Brain microvascular endothelial cell (primary cell): ENCODE measurements around the gene EFNA5.
A peak's percentile ranks its signal among the peaks of the same experiment; 100 is the strongest.

Source experiments
- DNase-seq: peaks from one replicate; pipeline ENCODE4 v3.0.0-alpha.2; 2020
- H3K27ac ChIP-seq: fragments of 250-450 bp; sonication (Bioruptor Pico); 2 replicates; pipeline ENCODE4 v1.5.1; 2020; ENCODE audit warnings: mild to moderate bottlenecking, moderate library complexity
- H3K27me3 ChIP-seq: fragments of 250-450 bp; sonication (Bioruptor Pico); replicated peaks from 2 replicates; pipeline ENCODE4 v1.5.1; 2020; ENCODE audit warnings: mild to moderate bottlenecking
- H3K36me3 ChIP-seq: fragments of 250-450 bp; sonication (Bioruptor Pico); replicated peaks from 2 replicates; pipeline ENCODE4 v1.5.1; 2020; ENCODE audit warnings: mild to moderate bottlenecking
- H3K4me3 ChIP-seq: 2 replicates; pipeline ENCODE4 v1.5.1; 2011; ENCODE audit warnings: low read depth, mild to moderate bottlenecking, control low read depth, low read length, moderate library complexity
- in situ Hi-C: cut with HindIII; loops from 2 replicates; pipeline ENCODE4 v1.10.0; 2017; ENCODE audit warnings: low sequenced_read_pairs, low pct_ligation_motif_present
- TF ChIP-seq, protein P1 (sequence below): IDR thresholded peaks from 2 replicates; pipeline ENCODE4 v1.5.1; 2011; ENCODE audit warnings: low read depth, mild to moderate bottlenecking, moderate library complexity, low read length, control low read depth, inconsistent platforms; ENCODE audit errors: missing control alignments

Gene EFNA5

DNA sequence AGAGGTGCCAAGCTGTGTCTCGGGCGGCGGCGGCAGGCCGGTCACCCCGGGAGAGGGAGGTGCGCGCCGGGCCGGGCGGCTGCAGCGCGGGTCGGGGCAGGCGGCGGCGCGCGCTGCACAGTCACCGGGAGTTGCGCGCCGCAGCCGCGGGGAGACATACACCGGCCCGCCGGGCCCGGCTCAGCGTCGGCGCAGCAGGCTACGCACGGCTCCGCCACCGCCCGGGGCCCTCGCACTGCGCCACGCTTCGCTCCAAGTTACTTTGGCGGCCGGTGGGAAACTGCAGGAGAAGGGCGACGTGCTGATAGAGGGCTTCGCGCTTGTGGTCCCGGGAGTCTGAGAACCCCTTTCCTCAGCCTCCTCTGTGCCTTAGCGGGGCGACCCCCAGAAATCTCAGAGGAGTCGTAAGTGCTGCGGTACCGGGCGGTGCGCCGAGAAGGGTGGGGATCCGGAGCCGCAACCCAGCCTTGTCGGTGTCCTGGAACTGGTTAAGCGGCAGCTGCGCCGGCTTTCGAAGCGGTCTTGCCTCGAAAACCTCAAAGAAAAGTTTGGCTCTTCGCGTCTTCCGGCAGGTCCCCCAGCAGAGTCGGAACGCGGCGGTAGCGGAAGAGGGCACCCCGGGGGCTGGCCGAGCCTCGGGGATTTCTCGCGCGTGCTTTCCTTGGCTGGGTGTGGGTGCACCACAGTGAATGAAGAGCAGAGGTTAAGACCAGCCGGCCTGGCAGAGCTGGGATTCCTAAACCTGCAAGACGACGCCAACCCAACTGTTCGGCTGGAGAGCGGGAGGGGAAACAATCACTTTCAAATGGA is at the start of gene EFNA5:
Gene EFNA5 (minus strand): TSS at position 6 of the 810 bp plus-strand sequence.
- peak; percentile 37 for DNase-seq
- TF ChIP-seq, protein P1, sequence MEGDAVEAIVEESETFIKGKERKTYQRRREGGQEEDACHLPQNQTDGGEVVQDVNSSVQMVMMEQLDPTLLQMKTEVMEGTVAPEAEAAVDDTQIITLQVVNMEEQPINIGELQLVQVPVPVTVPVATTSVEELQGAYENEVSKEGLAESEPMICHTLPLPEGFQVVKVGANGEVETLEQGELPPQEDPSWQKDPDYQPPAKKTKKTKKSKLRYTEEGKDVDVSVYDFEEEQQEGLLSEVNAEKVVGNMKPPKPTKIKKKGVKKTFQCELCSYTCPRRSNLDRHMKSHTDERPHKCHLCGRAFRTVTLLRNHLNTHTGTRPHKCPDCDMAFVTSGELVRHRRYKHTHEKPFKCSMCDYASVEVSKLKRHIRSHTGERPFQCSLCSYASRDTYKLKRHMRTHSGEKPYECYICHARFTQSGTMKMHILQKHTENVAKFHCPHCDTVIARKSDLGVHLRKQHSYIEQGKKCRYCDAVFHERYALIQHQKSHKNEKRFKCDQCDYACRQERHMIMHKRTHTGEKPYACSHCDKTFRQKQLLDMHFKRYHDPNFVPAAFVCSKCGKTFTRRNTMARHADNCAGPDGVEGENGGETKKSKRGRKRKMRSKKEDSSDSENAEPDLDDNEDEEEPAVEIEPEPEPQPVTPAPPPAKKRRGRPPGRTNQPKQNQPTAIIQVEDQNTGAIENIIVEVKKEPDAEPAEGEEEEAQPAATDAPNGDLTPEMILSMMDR, result no peak

DNA sequence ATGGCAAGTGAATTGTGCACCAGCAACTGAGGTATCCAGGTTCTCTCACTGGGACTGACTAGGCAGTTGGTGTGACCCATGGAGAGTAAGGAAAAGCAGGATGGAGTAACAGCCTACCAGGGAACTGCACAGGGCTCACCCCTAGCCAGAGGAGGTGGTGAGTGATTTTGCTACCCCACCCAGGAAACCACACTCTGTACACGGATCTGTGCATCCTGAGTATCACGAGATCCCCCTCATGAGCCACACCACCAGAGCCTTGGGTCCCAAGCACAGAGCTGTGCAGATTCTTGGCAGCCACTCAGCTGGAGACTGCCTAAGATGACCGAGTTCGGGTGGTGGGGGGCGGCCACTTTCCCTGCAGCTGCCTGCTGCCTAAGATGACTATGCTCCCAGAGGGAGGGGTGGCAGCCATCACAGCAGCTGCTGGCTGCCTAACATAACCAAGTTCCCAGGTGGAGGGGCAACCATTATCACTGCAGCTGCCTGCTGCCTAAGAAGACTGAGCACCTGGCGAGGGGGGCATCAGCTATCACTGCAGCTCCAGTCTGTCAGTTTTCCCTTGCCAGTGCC is 48.4 kb upstream of the EFNA5 start:
- H3K36me3 ChIP-seq, result no peaks in the 10 kb centered on the region
- no peak overlapping the region for H3K4me3 ChIP-seq
- H3K27ac ChIP-seq, result no peak overlapping the region
- DNase-seq, result no peak
- in situ Hi-C loops, result no loop called here
- TF ChIP-seq, protein P1, result no peak
- no peaks in the 10 kb centered on the region for H3K27me3 ChIP-seq

More for the DNA sequence above, at the start of gene EFNA5:
- Histone ChIP-seq H3K27ac (peak within 1 kb of the TSS; percentile 89), H3K36me3 (no peaks in the 10 kb centered on the region), H3K27me3 (no peaks in the 10 kb centered on the region), H3K4me3 (peak within 1 kb of the TSS; percentile 88)
- in situ Hi-C loops, result no loop called here

DNA sequence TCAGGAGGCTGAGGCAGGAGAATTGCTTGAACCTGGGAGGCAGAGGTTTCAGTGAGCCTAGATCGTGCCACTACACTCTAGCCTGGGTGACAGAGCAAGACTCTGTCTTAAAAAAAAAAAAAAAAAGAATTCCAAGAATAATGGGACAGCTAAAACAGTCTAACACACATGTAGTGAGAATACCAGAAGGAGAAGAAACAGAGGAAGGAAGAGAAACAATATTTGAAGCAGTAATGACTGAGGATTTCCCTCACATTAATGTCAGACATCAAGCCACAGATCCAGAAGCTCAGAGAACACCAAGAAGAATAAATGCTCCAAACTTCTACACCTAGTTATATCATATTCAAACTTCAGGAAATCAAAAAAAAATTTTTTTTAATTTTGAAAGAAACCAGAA is 47.1 kb upstream of the EFNA5 start:
- in situ Hi-C loops, result no loop called here
- no peak overlapping the region for H3K27ac ChIP-seq
- H3K36me3 ChIP-seq, result no peaks in the 10 kb centered on the region
- TF ChIP-seq, protein P1, result no peak
- DNase-seq, result no peak
- H3K27me3 ChIP-seq, result no peaks in the 10 kb centered on the region
- H3K4me3 ChIP-seq, result no peak overlapping the region

DNA sequence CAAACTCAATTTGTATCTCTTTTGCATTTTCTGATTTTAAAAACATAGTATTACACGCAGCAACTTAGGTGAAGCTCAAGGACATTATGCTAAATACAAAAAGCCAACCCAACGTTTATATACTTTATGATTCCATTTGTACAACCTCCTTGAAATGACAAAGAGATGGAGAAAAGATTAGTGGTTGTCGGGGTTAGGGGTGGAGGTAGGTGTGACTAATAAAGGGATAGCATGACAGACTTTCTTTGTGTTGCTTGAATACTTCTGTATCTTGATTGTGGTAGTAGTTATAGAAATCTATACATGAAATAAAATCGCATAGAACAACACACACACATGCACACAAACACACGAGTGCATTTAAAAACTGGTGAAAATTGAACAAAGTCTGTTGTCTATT is 42.5 kb upstream of the EFNA5 start:
- no peak for DNase-seq
- H3K27me3 ChIP-seq, result no peaks in the 10 kb centered on the region
- no peak overlapping the region for H3K4me3 ChIP-seq
- TF ChIP-seq, protein P1, result no peak
- in situ Hi-C loops, result no loop called here
- H3K36me3 ChIP-seq, result no peaks in the 10 kb centered on the region
- no peak overlapping the region for H3K27ac ChIP-seq

DNA sequence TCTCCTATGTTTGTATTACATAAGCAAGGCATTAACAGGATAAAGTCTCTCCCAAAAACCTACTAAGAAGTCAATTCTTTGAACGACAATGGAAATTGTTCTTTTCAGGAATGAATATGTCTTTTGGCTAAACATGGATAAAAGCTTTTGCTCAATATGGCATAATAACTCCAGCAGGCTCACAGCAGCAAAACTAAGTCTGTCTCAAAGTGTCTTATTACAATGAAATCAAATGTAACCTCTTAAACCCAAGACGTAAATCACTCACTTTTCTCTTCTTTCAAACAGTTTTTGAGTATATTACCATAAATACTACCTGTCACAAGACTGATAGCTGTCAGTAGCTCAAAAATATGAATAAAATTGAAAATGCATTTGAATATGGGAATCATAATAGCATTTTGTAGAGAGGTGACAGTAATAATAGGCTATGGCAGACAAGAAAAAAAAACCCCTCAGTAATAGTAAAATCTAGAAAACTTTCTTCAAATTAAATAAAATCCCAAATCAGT is 41.7 kb upstream of the EFNA5 start:
- Histone ChIP-seq H3K36me3 (no peaks in the 10 kb centered on the region), H3K27ac (no peak overlapping the region), H3K27me3 (no peaks in the 10 kb centered on the region), H3K4me3 (no peak overlapping the region)
- DNase-seq, result no peak
- in situ Hi-C loops, result no loop called here
- TF ChIP-seq, protein P1, result no peak
